Activated CD4-positive, alpha-beta T cell treated with anti-CD3 and anti-CD28 coated beads for 4 hours (primary cell): ENCODE results near the gene EDARADD.

ENCODE experiments used
- DNase-seq, 2 donors: peaks; one replicate each; pipeline ENCODE4 v3.0.0-alpha.2; 2020

Gene EDARADD

DNA sequence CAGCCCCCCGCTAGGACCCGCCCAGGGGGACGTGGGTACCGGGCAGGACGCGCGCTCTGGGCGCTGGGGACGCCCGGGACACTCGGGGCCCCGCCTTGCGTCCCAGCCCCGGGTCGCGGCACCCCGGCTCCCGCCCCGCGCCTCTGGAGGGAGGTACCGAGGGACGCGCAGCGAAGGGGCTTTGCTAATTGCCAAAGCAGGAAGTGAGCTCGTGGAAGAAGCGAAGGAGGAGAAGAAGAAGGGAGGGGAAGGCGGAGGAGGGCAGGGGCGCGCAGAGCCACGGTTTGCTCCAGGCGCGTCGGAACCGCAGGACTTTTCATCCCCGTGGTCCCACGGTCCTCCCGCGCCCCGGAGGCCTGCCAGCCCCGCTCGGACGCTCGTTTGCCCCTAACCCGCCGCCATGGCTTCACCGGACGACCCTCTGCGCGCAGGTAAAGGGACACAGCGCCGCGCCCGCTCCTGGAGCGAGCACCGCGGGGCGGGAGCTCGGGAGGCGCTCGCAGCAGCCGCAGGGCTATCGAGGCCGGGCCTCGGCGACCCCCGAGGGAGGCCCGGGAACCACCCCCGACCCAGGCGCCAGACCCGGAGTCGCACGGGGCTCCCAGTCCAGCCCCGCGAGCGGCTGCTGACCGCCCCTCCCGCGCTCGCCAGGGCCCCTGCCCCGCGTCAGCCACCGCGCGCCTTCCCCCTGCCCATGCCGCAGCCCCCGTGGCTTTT lies 1.3 kb downstream of the EDARADD start:
- peak; percentile 40 to 46 for DNase-seq

DNA sequence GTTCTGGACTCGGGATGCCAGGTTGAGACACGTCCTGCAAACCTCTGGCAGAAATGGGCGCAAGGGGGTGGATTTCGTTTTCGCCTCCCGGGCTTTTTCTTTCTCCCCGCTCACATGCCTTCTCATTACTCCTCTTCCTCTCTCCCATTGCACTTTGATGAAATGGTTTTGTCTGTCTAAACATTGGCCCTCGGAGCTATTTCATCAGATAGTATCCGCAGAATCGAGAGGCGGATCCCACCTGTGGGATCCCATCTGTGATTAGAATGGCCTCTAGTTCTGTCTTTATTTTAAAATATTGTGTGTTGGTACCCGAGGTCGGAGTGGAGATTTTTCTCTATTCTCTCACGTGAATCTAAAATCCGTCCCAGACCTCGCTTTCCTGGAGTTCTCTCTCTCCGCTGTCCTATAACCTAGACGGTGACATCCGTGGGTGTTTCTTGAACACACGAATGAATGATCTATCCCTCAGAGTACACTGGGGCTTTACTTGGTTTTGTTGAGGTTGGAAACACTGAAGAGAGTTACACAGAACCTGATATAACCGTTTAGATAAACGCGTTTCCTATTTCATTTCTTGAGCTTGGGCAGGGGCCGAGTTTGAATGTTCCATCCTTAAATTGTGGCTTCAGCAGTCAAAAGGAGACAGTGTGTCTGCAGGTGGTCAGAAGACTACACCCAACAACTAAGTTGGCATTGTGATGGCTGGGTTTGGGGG lies 2.0 kb downstream of the EDARADD start:
- DNase-seq: no peak

DNA sequence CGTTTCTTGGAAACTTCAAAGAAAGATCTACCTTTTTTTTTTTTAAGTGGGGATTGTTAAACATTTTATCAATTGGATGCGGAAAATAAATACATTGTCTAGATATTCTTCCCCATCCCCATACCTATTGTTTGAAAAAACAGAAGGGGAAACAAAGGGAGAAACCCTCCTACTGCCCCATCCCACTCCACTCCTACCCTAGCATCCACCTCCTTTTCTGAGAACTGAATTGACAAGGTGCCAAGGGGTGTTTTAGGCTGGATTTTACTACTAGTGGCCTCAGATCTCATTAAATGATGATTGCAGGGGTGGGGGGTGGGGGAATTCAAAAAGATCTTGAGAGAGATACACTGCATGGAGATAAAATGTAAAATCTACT lies 2.6 kb downstream of the EDARADD start:
- DNase-seq: no peak

GRCh38 chr1:236397173-236397759 lies 3.2 kb downstream of the EDARADD start:
- DNase-seq: no peak

DNA sequence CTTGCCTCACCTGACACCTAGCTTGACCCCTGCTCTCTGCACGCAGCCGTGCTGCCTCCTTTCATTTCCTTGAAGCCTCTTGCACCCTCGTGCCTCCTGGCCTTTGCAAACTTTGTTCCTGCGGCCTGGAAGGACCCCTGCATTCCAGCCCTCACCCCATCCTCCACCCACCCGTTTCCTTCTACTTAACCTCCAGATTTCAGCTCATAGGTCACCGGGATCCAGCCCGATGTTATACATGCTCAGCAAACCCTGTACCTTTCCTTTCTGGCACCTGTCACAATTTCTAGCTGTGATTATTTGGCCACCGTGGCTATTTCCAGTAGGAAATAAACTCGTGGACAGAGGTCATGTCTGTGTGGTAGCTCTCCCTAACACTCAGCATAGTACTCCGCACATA lies 4.5 kb downstream of the EDARADD start:
- DNase-seq: no peak

DNA sequence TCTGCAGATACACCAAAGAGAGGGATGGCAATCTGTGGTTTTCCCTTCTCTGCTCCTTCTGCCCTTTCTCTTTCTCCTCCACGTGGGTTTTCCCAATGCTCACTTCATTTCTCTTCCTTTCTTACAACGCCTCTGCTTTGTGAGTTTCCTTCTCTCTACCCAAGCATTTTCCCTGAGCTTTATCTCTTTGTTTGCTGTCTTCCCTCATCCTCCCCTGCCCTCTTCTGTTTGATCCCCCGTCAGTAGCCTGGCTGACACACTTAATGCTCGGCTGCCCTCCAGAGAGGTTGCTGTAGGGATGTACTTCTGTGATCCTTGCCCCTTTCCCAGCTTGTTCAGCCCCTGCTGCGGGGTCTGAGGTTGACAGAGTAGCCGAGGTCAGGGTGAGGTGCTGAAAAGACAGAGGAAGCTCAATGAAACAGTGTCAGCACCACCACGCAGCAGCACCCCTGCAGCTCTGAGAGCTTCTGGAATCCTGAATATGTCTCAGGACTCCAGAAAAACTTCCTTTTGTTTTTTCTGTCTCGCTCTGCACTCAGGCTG lies 6.0 kb downstream of the EDARADD start:
- no peak for DNase-seq

DNA sequence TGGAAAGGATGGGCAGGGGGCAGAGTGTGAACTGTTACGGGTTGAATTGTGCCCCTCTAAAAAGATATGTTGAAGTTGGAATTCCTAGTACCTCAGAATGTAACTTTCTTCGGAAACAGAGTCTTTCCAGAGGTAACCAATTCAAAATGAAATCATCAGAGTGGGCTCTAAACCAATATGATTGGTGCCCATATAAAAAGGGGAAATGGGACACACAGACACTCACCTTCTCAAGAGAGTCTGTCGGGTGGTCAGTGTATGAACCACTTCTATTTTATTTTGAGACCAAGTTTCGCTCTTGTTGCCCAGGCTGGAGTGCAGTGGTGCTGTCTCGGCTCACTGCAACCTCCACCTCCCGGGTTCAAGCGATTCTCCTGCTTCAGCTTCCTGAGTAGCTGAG lies 7.6 kb downstream of the EDARADD start:
- no peak for DNase-seq

GRCh38 chr1:236403905-236404696 lies 10.0 kb downstream of the EDARADD start:
- DNase-seq: no peak

DNA sequence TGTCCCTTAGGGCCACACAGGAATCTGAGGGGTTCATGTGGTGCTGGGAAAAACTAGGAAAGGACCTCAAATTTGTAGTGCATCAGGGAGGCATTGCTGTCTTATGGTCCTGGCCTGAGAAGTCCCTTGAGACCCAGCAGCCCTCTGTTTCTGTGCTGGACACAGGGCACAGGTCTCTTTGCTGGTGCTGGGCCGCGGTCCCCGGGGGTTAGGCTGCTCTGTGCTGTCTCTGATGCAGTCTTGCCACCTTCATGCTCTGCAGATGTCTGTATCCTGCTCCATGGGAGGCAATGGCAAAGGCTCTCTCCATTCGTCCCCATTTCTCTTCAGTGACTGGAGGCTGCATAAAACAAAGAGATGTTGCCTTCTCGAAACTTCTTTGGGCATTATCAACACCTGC lies 13.0 kb downstream of the EDARADD start:
- no peak for DNase-seq

DNA sequence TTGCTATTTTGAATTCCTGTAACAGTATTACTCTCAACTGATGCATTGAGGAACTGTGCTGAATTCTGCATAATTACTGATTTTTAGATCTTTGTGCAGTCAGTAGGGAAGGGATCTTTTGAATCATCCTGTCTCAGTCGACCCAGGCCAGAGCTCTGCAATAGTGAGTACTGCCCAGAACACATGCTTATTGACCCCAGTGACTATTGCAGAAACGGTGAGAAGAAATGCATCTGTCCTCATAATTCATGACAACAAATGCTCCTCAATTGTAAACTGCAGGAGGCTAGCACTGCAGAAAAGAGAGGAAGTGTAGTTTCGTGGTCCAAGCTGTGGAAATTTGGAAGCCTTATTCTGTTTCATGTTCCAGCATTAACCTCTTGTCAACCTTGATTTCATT lies 19.6 kb downstream of the EDARADD start:
- DNase-seq: no peak

GRCh38 chr1:236416165-236416564 lies 22.1 kb downstream of the EDARADD start:
- peak in 1 of 2 donors; percentile 8 for DNase-seq

- no peak for DNase-seq
These were observed 23.2 kb downstream of the EDARADD start for GRCh38 chr1:236417336-236417735.

DNA sequence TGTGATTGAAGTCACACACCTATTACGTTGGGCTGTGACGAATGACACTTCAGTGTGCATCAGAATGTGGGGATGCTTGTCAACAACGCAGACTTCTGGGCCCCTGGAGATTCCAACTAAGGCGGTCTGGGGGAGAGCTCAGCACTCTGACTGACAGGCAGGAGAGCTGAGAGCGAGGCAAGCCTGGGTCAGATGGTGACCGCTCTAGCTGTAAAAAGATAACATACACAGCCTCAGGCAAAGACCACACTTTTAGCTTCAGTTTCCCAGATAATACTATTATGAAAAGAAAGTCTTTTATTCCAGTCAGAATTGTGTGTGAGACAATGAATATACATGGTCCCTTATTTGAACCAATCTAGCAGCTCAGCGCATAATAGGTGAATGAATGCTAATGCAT lies 25.4 kb downstream of the EDARADD start:
- no peak for DNase-seq

GRCh38 chr1:236421022-236421421 lies 26.9 kb downstream of the EDARADD start:
- no peak for DNase-seq

DNA sequence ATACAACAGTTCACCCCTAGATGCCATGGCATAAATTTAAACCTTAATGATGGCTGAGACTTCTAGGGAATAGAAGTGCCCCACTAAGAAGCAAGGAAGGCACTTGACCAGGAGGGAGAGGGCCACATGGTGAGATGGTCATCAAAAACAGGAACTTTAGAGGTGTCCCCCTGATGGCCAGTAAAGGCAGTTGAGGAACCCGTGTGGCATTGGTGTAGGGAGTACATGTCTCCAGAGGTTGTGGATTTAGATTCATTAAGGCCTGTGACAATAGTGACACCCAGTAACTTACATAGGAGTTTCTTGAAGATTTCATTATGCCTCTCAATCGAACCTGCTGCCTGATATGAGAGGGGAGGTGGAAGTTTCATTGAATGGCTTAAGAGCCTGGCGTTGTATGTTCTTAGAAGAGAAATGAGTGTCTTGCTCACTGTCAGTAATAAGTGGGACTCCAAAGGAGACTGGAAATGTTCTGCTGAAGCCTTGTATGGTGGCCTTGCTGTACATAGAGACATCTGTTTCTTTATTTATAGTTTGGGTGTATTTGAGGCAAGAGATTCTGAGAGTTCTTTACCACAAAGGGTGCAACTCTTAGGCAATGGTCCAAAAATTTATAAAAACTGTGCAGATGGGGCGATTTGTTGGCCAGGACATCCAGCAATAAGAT lies 27.9 kb downstream of the EDARADD start:
- no peak for DNase-seq

DNA sequence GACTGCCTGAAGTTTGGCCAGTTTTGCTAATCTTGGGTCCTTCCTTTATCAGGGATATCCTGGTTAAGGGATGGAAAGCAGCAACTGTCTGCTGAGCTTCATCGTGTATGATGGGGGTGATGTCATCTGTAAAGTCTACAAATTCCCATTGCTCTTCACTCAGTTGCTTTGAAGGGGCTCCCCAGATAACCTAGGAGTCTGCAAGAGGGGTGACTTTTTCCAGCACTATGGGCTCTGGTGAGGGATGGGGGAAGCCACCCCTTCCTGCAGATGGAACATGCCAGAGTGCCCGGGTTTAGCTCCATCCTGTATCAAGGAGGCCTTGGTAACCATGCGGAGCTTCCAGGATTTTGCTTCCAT lies 28.4 kb downstream of the EDARADD start:
- no peak for DNase-seq

GRCh38 chr1:236425031-236425663 lies 31.1 kb downstream of the EDARADD start:
- peak; percentile 5 to 14 for DNase-seq

DNA sequence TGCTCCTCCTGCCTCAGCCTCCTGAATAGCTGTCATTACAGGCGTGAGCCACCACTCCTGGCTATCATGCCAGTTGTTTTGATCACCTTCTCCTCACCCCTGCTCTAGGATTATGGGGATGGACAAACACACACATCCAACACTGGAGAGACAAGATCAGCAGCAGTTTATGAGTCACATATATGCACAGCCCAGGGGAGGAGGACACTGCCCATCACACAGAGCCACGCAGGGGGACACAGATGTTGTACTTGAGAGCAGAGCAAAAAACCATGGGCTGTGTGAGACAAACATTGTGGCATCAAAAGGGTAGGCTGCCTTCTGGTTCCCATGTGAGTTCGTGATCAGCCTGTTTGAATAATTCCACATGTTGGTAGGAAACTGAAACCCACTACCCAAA lies 32.1 kb downstream of the EDARADD start:
- no peak for DNase-seq

DNA sequence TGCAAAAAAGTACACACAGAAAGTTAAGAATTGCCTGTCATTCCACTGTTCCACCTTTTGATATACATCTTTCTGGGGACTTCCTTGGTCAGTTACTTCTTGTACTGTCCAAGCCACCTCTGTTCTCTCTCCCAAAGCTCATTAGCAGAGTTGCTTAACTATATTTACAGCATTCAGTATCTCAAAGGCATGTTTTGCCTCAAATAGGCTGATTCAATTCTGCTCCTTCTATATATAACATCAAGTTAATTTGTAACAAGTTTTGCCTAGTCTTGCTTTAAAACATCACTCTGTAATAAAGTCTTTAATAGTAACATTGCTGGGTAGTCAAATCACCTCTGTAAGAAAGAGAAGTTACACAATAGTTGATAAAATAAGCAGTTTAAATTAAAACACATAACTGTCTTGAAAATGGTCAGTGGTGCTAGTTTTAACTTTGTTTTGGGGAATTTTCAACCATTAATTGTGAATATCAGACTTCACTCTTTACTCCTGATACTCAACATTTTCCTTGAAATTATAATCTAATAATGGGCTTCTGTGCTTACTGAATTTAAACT lies 35.7 kb downstream of the EDARADD start:
- no peak for DNase-seq

DNA sequence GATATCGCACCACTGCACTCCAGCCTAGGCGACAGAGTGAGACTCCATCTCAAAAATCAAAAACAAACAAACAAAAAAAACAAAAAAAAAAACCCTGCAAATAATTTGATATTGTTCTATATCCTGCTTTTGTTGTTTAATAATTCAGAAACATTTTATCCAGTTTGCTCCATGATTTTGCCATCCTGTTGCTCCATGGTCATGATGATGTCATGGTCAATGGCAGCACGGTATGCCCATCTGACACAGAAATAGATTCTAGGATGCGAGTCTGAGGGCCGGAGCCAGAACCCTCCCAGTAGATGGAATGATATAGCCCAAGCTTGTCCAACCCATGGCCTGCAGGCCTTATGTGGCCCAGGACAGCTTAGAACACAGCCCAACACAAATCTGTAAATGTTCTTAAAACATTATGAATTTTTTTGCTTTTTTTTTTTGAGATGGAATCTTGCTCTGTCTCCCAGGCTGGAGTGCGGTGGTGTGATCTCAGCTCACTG lies 39.8 kb downstream of the EDARADD start:
- no peak for DNase-seq

- DNase-seq: no peak
These were observed 44.5 kb downstream of the EDARADD start for GRCh38 chr1:236438614-236439013.

DNA sequence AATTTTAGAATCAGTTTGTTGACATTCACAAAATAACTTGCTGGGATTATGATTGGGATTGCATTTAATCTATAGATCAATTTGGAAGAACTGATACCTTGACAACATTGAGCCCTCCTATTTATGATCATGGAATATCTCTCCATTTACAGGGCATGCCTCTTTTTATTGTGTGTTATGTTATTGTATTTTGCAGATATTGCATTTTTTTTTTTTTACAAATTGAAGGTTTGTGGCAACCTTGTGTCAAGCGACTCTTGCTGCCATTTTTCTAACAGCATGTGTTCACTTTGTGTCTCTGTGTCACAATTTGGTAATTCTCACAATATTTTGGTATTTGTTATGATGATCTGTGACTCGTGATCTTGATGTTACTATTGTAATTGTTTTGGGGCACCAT lies 46.3 kb downstream of the EDARADD start:
- DNase-seq: no peak
